ENCODE measurements around the gene OR2T12.
A peak's percentile ranks its signal among the peaks of the same experiment; 100 is the strongest.
"Not testable (repeated sequence)": the region's sequence is repeated elsewhere in the genome, so short reads cannot be mapped to it uniquely, and the experiment has no call there.

Gene OR2T12

DNA sequence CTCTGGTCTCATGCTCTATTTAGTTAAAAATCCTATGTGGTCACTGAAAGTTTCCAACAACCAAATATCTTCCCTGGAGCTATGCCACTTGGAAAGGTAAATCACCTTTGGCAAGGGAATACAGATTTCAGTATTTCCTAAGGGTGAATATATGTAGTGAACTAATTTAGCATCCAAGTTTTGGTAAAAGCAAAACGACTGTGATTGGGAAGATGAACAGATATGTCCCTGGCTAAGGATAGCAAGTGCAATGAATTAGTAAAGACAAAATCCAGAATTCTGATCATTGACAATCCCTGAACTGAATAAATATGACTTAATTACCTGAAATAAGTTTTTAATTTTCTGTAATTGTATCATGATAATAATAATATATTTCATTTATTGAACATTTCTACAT, 25.3 kb downstream of the OR2T12 start, which contains the start of gene OR2T33:
Gene OR2T33, minus strand, starts transcription at position 101 of the 400 bp plus-strand sequence. CDS start 4,162 bp downstream, outside the sequence.
- no peak within 1 kb of the TSS for H3K27ac ChIP-seq
- TF ChIP-seq, protein P1, sequence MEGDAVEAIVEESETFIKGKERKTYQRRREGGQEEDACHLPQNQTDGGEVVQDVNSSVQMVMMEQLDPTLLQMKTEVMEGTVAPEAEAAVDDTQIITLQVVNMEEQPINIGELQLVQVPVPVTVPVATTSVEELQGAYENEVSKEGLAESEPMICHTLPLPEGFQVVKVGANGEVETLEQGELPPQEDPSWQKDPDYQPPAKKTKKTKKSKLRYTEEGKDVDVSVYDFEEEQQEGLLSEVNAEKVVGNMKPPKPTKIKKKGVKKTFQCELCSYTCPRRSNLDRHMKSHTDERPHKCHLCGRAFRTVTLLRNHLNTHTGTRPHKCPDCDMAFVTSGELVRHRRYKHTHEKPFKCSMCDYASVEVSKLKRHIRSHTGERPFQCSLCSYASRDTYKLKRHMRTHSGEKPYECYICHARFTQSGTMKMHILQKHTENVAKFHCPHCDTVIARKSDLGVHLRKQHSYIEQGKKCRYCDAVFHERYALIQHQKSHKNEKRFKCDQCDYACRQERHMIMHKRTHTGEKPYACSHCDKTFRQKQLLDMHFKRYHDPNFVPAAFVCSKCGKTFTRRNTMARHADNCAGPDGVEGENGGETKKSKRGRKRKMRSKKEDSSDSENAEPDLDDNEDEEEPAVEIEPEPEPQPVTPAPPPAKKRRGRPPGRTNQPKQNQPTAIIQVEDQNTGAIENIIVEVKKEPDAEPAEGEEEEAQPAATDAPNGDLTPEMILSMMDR (conservative IDR thresholded peaks at IDR 0.05): no peak

DNA sequence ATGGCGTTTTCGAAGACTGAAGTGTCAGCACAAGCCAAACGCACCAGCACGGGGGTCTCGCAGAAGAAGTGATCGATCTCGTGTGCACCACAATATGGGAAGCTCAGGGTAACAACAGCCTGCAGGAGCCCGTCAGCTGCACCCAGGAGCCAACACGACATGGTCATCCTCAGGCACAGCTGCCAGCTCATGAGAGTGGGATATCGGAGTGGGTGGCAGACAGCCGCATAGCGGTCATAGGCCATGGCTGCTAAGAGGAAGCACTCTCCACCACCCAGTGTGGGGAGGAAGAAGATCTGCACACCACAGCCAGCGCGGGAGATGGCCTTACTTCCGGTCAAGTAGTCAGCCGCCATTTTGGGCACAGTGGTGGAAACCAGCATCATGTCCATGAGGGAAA, 30.0 kb downstream of the OR2T12 start:
- not testable (repeated sequence) for H3K27ac ChIP-seq

DNA sequence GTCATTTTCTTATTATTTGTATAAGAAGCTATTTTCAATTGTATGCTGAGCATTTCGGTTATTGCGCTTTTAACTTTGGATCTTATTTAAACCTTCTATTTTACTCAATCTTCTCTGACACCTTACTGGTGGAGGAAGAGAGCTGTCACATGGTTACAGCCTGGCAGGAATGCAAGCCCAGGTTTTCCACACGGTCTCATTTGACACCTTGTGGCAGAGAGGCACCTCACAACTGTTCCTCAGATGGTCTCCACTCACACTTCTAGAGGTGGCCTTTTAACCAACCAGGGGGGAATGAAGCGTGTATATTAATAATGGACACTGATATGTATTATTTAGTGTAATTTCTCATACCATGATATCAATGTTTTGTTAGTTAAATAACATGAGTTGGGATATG, 35.0 kb downstream of the OR2T12 start:
- TF ChIP-seq, protein P1 (conservative IDR thresholded peaks at IDR 0.05): no peak
- H3K27ac ChIP-seq: no peak overlapping the region

DNA sequence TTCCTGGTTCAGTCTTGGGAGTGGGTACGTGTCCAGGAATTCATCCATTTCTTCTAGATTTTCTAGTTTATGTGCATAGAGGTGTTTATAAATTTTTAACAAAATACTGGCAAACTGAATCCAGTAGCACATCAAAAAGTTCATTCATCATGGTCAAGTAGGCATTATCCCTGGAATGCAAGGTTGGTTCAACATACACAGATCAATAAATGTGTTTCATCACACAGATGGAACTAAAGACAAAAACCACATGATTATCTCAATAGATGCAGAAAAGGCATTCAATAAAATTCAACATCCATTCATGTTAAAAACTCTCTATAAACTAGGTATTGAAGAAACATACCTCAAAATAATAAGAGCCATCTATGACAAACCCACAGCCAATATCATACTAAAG, 43.9 kb downstream of the OR2T12 start:
- H3K27ac ChIP-seq: not testable (repeated sequence)

DNA sequence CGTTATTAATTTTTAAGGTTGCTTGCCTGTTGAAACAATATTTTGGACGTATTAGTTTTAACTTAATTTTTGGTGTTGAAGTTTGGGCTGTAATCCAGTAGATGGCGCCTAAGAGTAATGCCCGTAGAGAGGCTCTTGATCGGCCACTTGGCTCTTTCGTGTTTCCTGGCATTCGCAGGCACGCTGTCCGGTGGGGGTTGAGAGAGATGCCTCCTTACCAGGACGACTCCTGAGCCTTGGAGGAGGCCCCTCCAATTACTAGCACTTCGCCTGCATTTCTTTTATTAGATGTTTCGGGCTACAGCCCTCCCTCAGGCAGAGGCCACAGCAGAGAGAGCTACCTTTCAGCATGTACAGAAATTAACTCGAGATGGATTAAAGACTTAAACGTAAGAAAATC, 60.0 kb downstream of the OR2T12 start:
- TF ChIP-seq, protein P1 (conservative IDR thresholded peaks at IDR 0.05): peak; percentile 87
- H3K27ac ChIP-seq: no peak overlapping the region

All from VCaP (cell line).